Measurements from ENCODE around the gene TENM4.

TENM4 gene

GRCh38 chr11:78657968-78658839 is 782.6 kb downstream of the TENM4 start:
- no peak for DNase-seq
- no peak overlapping the region for H3K4me3 Mint-ChIP-seq
- no peak overlapping the region for H3K27ac Mint-ChIP-seq
- peaks cover 13% of the 10 kb centered on the region for H3K4me1 Mint-ChIP-seq (ENCODE audit: low read depth)
- H3K9me3 Mint-ChIP-seq = no peaks in the 10 kb centered on the region
- H3K27me3 Mint-ChIP-seq = peaks cover 18% of the 10 kb centered on the region
- no peaks in the 10 kb centered on the region for H3K36me3 Mint-ChIP-seq (ENCODE audit: low read depth)

GRCh38 chr11:78657441-78657840 is 783.4 kb downstream of the TENM4 start:
- Mint-ChIP-seq H3K27ac (no peak overlapping the region), H3K4me3 (no peak overlapping the region), H3K27me3 (peaks cover 12% of the 10 kb centered on the region), H3K9me3 (no peaks in the 10 kb centered on the region), H3K36me3 (ENCODE audit: low read depth) (no peaks in the 10 kb centered on the region), H3K4me1 (ENCODE audit: low read depth) (peaks cover 21% of the 10 kb centered on the region)
- DNase-seq = no peak

GRCh38 chr11:78656984-78657383 is 783.8 kb downstream of the TENM4 start:
- no peak overlapping the region for H3K4me3 Mint-ChIP-seq
- no peak overlapping the region for H3K27ac Mint-ChIP-seq
- H3K36me3 Mint-ChIP-seq (ENCODE audit: low read depth) = no peaks in the 10 kb centered on the region
- DNase-seq = no peak
- peaks cover 26% of the 10 kb centered on the region for H3K4me1 Mint-ChIP-seq (ENCODE audit: low read depth)
- peaks cover 2% of the 10 kb centered on the region for H3K9me3 Mint-ChIP-seq
- peaks cover 12% of the 10 kb centered on the region for H3K27me3 Mint-ChIP-seq

- Mint-ChIP-seq H3K4me1 (ENCODE audit: low read depth) (peaks cover 31% of the 10 kb centered on the region), H3K27ac (no peak overlapping the region), H3K9me3 (peaks cover 2% of the 10 kb centered on the region), H3K27me3 (peaks cover 12% of the 10 kb centered on the region), H3K4me3 (no peak overlapping the region), H3K36me3 (ENCODE audit: low read depth) (no peaks in the 10 kb centered on the region)
- no peak for DNase-seq
Measured at GRCh38 chr11:78656327-78656726, 784.5 kb downstream of the TENM4 start.

- peaks cover 2% of the 10 kb centered on the region for H3K9me3 Mint-ChIP-seq
- H3K27ac Mint-ChIP-seq = no peak overlapping the region
- H3K4me1 Mint-ChIP-seq (ENCODE audit: low read depth) = peaks cover 35% of the 10 kb centered on the region
- DNase-seq = no peak
- H3K4me3 Mint-ChIP-seq = no peak overlapping the region
- H3K36me3 Mint-ChIP-seq (ENCODE audit: low read depth) = no peaks in the 10 kb centered on the region
- peaks cover 17% of the 10 kb centered on the region for H3K27me3 Mint-ChIP-seq
Measured at GRCh38 chr11:78655561-78655960, 785.3 kb downstream of the TENM4 start.

GRCh38 chr11:78654866-78655265 is 786.0 kb downstream of the TENM4 start:
- no peak for DNase-seq
- Mint-ChIP-seq H3K4me1 (ENCODE audit: low read depth) (peaks cover 35% of the 10 kb centered on the region), H3K27ac (no peak overlapping the region), H3K27me3 (peaks cover 13% of the 10 kb centered on the region), H3K36me3 (ENCODE audit: low read depth) (no peaks in the 10 kb centered on the region), H3K4me3 (no peak overlapping the region), H3K9me3 (peaks cover 2% of the 10 kb centered on the region)

- DNase-seq = no peak
- peaks cover 12% of the 10 kb centered on the region for H3K27me3 Mint-ChIP-seq
- H3K4me3 Mint-ChIP-seq = no peak overlapping the region
- no peak overlapping the region for H3K27ac Mint-ChIP-seq
- H3K4me1 Mint-ChIP-seq (ENCODE audit: low read depth) = peaks cover 35% of the 10 kb centered on the region
- peaks cover 2% of the 10 kb centered on the region for H3K9me3 Mint-ChIP-seq
- H3K36me3 Mint-ChIP-seq (ENCODE audit: low read depth) = no peaks in the 10 kb centered on the region
Measured at GRCh38 chr11:78654071-78654470, 786.8 kb downstream of the TENM4 start.

GRCh38 chr11:78653294-78653909 is 787.4 kb downstream of the TENM4 start:
- DNase-seq = no peak
- no peak overlapping the region for H3K27ac Mint-ChIP-seq
- peaks cover 35% of the 10 kb centered on the region for H3K4me1 Mint-ChIP-seq (ENCODE audit: low read depth)
- no peaks in the 10 kb centered on the region for H3K36me3 Mint-ChIP-seq (ENCODE audit: low read depth)
- H3K9me3 Mint-ChIP-seq = peaks cover 2% of the 10 kb centered on the region
- H3K27me3 Mint-ChIP-seq = peaks cover 16% of the 10 kb centered on the region
- no peak overlapping the region for H3K4me3 Mint-ChIP-seq

GRCh38 chr11:78652843-78653239 is 788.0 kb downstream of the TENM4 start:
- Mint-ChIP-seq H3K36me3 (ENCODE audit: low read depth) (no peaks in the 10 kb centered on the region), H3K9me3 (peaks cover 2% of the 10 kb centered on the region), H3K27ac (no peak overlapping the region), H3K27me3 (peaks cover 20% of the 10 kb centered on the region), H3K4me1 (ENCODE audit: low read depth) (peaks cover 35% of the 10 kb centered on the region), H3K4me3 (no peak overlapping the region)
- no peak for DNase-seq

GRCh38 chr11:78651923-78652842 is 788.6 kb downstream of the TENM4 start:
- Mint-ChIP-seq H3K27ac (peak overlapping the region; percentile 82), H3K36me3 (ENCODE audit: low read depth) (no peaks in the 10 kb centered on the region), H3K4me3 (no peak overlapping the region), H3K4me1 (ENCODE audit: low read depth) (peaks cover 35% of the 10 kb centered on the region), H3K9me3 (peaks cover 2% of the 10 kb centered on the region), H3K27me3 (peaks cover 22% of the 10 kb centered on the region)
- peak; percentile 41 for DNase-seq

GRCh38 chr11:78651136-78651775 is 789.6 kb downstream of the TENM4 start:
- no peak overlapping the region for H3K4me3 Mint-ChIP-seq
- peaks cover 35% of the 10 kb centered on the region for H3K4me1 Mint-ChIP-seq (ENCODE audit: low read depth)
- no peak for DNase-seq
- no peaks in the 10 kb centered on the region for H3K36me3 Mint-ChIP-seq (ENCODE audit: low read depth)
- peak overlapping the region; percentile 8 for H3K27ac Mint-ChIP-seq
- peaks cover 17% of the 10 kb centered on the region for H3K27me3 Mint-ChIP-seq
- H3K9me3 Mint-ChIP-seq = peaks cover 2% of the 10 kb centered on the region

- DNase-seq = no peak
- H3K36me3 Mint-ChIP-seq (ENCODE audit: low read depth) = no peaks in the 10 kb centered on the region
- H3K4me3 Mint-ChIP-seq = no peak overlapping the region
- no peak overlapping the region for H3K27ac Mint-ChIP-seq
- peaks cover 34% of the 10 kb centered on the region for H3K4me1 Mint-ChIP-seq (ENCODE audit: low read depth)
- peaks cover 2% of the 10 kb centered on the region for H3K9me3 Mint-ChIP-seq
- peaks cover 27% of the 10 kb centered on the region for H3K27me3 Mint-ChIP-seq
Measured at GRCh38 chr11:78649361-78650215, 791.2 kb downstream of the TENM4 start.

- DNase-seq = no peak
- H3K4me3 Mint-ChIP-seq = no peak overlapping the region
- H3K9me3 Mint-ChIP-seq = peaks cover 2% of the 10 kb centered on the region
- no peaks in the 10 kb centered on the region for H3K36me3 Mint-ChIP-seq (ENCODE audit: low read depth)
- H3K4me1 Mint-ChIP-seq (ENCODE audit: low read depth) = peaks cover 32% of the 10 kb centered on the region
- H3K27me3 Mint-ChIP-seq = peaks cover 27% of the 10 kb centered on the region
- H3K27ac Mint-ChIP-seq = no peak overlapping the region
Measured at GRCh38 chr11:78647986-78648875, 792.6 kb downstream of the TENM4 start.
